ENCODE data around the gene RPL35.
"Not testable (repeated sequence)": the region's sequence is repeated elsewhere in the genome, so short reads cannot be mapped to it uniquely, and the experiment has no call there.

Gene RPL35

DNA sequence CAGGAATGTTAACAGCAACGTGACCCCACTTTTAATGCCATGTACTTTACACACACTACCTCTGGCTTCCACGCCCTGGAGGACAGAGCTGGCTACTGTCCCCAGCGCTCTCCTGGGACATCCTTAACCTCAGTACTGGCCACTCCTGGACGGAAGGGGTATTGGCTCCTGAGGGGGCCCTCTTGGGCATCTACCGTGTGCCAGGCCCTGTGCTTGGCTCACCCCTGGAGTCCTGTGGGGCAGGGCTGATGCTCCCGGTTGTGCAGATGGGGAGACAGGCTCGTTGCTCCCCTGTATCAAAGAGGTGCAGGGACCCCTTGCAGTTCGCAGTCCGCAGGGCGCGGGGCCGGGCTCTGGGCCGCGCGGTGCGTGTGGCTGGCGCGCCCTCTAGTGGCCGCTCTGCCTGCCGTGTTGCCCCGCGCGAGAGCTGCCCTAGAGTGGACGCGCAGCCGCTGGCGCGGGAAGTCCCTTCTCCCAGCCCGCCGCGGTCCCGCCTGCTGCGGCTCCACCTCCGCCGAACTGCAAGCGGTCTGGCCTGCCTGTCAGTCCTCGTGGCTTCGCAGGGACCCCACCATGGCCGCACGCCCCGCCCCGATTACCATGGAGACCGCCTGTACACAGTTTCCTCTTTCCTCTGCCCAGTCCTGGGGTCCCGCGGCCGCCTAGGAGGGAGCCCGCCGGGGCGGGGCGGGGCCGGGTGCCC is 8.8 kb downstream of the RPL35 start, which contains the start of gene WDR38:
WDR38 (plus strand) TSS at position 632 of the 703 bp plus-strand sequence. CDS start 72 bp downstream, outside the sequence.
- Mint-ChIP-seq H3K4me1 (ENCODE audit: low read depth) (peaks cover 6% of the 10 kb centered on the region), H3K4me3 (peak within 1 kb of the TSS; percentile 78), H3K36me3 (ENCODE audit: low read depth) (peaks cover 19% of the 10 kb centered on the region), H3K27ac (peak within 1 kb of the TSS; percentile 57), H3K27me3 (peaks cover 30% of the 10 kb centered on the region), H3K9me3 (no peaks in the 10 kb centered on the region)
- intact Hi-C loops (cut with micrococcal nuclease), result loop anchor here (1.0 to 10.0 kb wide), 3 partner anchors 81 to 519 kb away; no protein-coding TSS in a partner anchor

DNA sequence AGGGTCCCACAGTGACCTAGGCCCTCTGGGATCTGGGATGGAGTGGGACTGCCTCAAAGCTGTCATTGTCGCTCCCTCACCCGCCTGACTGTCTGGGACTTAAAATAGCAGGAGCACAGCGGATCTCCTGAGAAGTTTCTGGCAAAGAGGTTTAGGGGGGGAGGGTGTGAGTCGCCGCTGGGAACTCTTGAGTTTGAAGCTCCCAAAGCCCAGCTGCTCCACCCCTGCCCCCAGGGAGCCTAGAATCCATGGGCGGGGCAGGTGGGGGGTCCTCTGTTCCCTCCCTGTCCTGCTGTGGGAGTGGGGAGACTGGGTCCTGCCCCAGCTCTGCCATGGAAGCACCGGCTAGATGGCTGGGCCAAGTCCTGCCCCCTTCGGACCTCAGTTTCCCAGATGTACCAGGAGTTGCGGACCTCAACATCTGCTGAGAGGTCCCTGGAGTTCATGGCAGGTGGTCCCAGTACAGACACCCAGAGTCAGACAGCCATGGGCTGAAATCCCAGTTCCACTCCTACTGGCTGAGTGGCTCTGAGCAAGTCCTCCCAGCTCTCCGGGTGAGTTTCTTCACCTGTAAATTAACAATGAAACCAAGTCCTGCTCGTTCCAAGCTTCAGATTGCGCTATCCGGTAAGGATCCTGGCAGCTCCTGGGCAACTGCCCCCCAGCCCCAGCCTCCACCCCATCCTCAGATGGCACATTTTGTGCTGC is 9.5 kb downstream of the RPL35 start:
- Mint-ChIP-seq H3K36me3 (ENCODE audit: low read depth) (peaks cover 12% of the 10 kb centered on the region), H3K4me3 (peak overlapping the region; percentile 78), H3K27me3 (peaks cover 30% of the 10 kb centered on the region), H3K4me1 (ENCODE audit: low read depth) (peaks cover 6% of the 10 kb centered on the region), H3K27ac (no peak overlapping the region), H3K9me3 (no peaks in the 10 kb centered on the region)
- intact Hi-C loops (cut with micrococcal nuclease), result loop anchor here (5.0 to 10.0 kb wide), 2 partner anchors 237 to 520 kb away; no protein-coding TSS in a partner anchor

DNA sequence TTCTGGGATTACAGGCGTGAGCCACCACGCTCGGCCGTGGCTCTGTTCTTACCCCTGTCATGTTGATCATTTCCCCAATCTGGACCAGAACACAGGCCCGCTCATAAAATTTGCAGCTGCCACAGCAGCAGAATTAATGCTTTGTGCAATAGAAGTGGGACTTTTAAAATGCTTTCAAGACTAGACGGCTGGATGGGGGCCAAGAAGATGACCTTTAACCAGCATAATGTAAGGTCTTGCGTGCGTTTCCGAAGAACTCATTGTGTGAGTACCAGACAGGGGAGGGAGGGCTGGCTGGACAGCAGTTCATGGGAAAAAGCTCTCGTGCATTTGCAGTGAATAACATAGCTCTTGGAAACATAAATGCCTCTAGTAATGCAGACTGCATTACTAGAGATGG is 12.0 kb downstream of the RPL35 start:
- intact Hi-C loops (cut with micrococcal nuclease), result loop anchor here (5.0 to 10.0 kb wide), 2 partner anchors 235 to 522 kb away; no protein-coding TSS in a partner anchor
- no peaks in the 10 kb centered on the region for H3K9me3 Mint-ChIP-seq
- H3K36me3 Mint-ChIP-seq (ENCODE audit: low read depth), result no peaks in the 10 kb centered on the region
- no peak overlapping the region for H3K4me3 Mint-ChIP-seq
- peaks cover 31% of the 10 kb centered on the region for H3K27me3 Mint-ChIP-seq
- peaks cover 6% of the 10 kb centered on the region for H3K4me1 Mint-ChIP-seq (ENCODE audit: low read depth)
- H3K27ac Mint-ChIP-seq, result no peak overlapping the region

DNA sequence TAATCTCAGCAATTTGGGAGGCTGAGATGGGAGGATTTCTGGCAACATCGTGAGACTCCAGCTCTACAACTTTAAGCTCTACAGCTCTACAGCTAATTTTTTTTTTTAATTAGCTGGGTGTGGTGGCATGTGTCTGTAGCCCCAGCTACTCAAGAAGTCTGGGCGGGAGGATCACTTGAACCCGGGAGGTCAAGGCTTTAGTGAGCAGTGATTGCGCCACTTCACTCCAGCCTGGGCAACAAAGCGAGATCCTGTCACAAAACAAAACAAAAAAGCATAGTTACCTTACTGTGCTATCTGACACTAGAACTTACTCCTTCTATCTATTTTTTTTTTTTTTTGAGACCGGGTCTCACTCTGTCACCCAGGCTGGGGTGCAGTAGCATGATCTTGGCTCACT is 14.8 kb downstream of the RPL35 start:
- intact Hi-C loops (cut with micrococcal nuclease), result no loop called here
- no peak overlapping the region for H3K27ac Mint-ChIP-seq
- no peaks in the 10 kb centered on the region for H3K36me3 Mint-ChIP-seq (ENCODE audit: low read depth)
- no peaks in the 10 kb centered on the region for H3K4me1 Mint-ChIP-seq (ENCODE audit: low read depth)
- H3K27me3 Mint-ChIP-seq, result peaks cover 20% of the 10 kb centered on the region
- no peak overlapping the region for H3K4me3 Mint-ChIP-seq
- no peaks in the 10 kb centered on the region for H3K9me3 Mint-ChIP-seq

- H3K36me3 Mint-ChIP-seq (ENCODE audit: low read depth); H3K4me3 Mint-ChIP-seq; H3K27ac Mint-ChIP-seq; H3K9me3 Mint-ChIP-seq; H3K4me1 Mint-ChIP-seq (ENCODE audit: low read depth); intact Hi-C loops (cut with micrococcal nuclease): not testable (repeated sequence)
- H3K27me3 Mint-ChIP-seq, result peaks cover 17% of the 10 kb centered on the region
Observed at GRCh38 chr9:124846467-124846866, 15.3 kb downstream of the RPL35 start.

DNA sequence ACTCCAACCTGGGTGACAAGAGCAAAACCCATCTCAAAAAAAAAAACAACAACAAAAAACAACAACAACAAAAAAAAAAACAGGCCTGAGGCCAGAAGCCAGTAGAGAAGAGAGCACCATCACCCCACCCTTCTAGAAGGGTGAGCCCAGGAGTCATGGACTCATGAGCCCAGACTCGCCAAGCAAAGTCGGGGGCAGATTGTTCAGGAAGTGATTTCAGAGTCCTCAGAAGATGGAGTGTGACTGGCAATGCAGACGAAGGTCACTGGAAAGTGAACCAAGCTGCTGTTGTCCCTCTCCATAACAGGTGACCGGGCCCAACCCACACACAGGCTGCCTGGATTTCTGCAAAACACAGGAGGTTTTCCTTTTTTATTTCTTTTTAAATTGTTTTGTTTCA is 17.5 kb downstream of the RPL35 start:
- Mint-ChIP-seq H3K4me3 (no peak overlapping the region), H3K9me3 (no peaks in the 10 kb centered on the region), H3K27ac (no peak overlapping the region), H3K4me1 (ENCODE audit: low read depth) (peaks cover 4% of the 10 kb centered on the region), H3K36me3 (ENCODE audit: low read depth) (no peaks in the 10 kb centered on the region), H3K27me3 (peaks cover 14% of the 10 kb centered on the region)
- intact Hi-C loops (cut with micrococcal nuclease), result no loop called here

DNA sequence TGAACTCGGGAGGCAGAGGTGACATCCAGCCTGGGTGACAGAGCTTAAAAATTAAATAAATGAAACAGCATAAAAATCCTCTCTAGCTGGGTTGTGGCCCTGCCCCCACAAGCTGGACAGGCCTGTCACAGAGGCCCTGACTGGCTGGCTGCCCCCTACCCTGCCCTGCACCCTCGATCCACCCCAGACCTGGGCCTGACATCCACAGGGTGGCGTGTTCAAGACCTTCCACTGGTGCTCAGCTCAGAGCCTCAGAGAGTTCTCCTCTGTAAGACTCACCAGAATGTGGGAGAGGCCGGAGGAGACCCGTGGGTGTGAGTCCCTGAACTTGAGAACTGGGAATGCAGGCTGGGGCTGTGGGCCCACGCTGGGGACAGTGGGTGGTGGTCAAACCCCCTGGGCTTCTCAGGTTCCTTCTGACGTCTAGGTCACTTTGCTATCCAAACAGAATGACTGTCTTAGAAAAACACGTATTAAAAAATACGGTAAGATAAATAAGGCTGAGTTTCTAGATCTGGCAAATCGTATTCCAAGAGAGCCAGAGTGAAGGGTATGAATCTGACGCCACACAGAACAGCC is 18.2 kb downstream of the RPL35 start:
- H3K4me3 Mint-ChIP-seq, result no peak overlapping the region
- H3K27ac Mint-ChIP-seq, result no peak overlapping the region
- intact Hi-C loops (cut with micrococcal nuclease), result no loop called here
- no peaks in the 10 kb centered on the region for H3K36me3 Mint-ChIP-seq (ENCODE audit: low read depth)
- peaks cover 17% of the 10 kb centered on the region for H3K27me3 Mint-ChIP-seq
- H3K9me3 Mint-ChIP-seq, result no peaks in the 10 kb centered on the region
- H3K4me1 Mint-ChIP-seq (ENCODE audit: low read depth), result peaks cover 6% of the 10 kb centered on the region

GRCh38 chr9:124841075-124841821 is 20.5 kb downstream of the RPL35 start:
- Mint-ChIP-seq H3K4me1 (ENCODE audit: low read depth) (peaks cover 6% of the 10 kb centered on the region), H3K27ac (peak overlapping the region; percentile 13), H3K36me3 (ENCODE audit: low read depth) (no peaks in the 10 kb centered on the region), H3K4me3 (no peak overlapping the region), H3K27me3 (peaks cover 35% of the 10 kb centered on the region), H3K9me3 (no peaks in the 10 kb centered on the region)
- intact Hi-C loops (cut with micrococcal nuclease), result no loop called here

DNA sequence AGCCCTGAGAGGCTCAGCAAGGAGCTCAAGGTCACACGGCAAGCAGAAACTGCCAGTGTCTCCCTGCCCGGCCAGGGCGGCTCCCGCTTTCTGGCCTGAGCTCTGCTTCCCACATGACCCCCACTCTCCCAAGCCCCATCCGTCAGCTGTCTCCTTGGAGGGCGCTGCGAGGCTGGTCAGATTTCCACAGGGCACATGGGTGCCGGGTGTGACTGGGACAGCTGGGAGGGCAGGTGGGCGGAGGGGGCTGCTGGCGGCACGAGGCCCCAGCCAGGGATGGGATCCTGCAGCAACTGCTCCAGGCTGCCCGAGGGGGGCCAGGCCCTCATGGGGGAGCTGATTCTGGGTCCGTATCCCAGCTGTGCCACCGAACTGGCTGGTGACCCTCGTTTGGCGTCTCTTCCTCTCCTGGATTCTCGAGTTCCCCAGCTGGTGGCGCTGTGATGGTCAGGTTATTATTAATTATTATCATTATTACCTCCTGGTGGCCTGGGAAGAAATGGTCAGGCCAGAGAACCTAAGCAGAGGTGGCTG is 21.4 kb downstream of the RPL35 start:
- intact Hi-C loops (cut with micrococcal nuclease), result no loop called here
- H3K4me1 Mint-ChIP-seq (ENCODE audit: low read depth), result peaks cover 6% of the 10 kb centered on the region
- no peaks in the 10 kb centered on the region for H3K9me3 Mint-ChIP-seq
- no peaks in the 10 kb centered on the region for H3K36me3 Mint-ChIP-seq (ENCODE audit: low read depth)
- H3K27ac Mint-ChIP-seq, result peak overlapping the region; percentile 13
- H3K27me3 Mint-ChIP-seq, result peaks cover 35% of the 10 kb centered on the region
- H3K4me3 Mint-ChIP-seq, result no peak overlapping the region

GRCh38 chr9:124839612-124840299 is 22.0 kb downstream of the RPL35 start:
- intact Hi-C loops (cut with micrococcal nuclease), result no loop called here
- peaks cover 34% of the 10 kb centered on the region for H3K27me3 Mint-ChIP-seq
- H3K36me3 Mint-ChIP-seq (ENCODE audit: low read depth), result no peaks in the 10 kb centered on the region
- no peak overlapping the region for H3K27ac Mint-ChIP-seq
- H3K4me1 Mint-ChIP-seq (ENCODE audit: low read depth), result peaks cover 6% of the 10 kb centered on the region
- no peak overlapping the region for H3K4me3 Mint-ChIP-seq
- no peaks in the 10 kb centered on the region for H3K9me3 Mint-ChIP-seq

DNA sequence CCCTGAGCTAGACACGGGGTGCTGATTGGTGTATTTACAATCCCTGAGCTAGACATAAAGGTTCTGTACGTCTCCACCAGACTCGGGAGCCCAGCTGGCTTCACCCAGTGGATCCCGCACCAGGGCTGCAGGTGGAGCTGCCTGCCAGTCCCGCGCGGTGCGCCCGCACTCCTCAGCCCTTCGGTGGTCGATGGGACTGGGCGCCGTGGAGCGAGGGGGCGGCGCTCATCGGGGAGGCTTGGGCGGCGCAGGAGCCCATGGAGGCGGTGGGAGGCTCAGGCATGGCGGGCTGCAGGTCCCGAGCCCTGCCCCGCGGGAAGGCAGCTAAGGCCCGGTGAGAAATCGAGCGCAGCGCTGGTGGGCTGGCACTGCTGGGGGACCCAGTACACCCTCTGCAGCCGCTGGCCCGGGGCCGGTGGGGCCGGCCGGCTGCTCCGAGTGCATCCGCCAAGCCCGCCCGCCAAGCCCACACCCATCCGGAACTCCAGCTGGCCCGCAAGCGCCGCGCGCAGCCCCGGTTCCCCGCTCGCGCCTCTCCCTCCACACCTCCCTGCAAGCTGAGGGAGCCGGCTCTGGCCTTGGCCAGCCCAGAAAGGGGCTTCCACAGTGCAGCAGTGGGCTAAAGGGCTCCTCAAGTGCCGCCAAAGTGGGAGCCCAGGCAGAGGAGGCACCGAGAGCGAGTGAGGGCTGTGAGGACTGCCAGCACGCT is 23.0 kb downstream of the RPL35 start:
- H3K27ac Mint-ChIP-seq; H3K36me3 Mint-ChIP-seq (ENCODE audit: low read depth); intact Hi-C loops (cut with micrococcal nuclease); H3K4me1 Mint-ChIP-seq (ENCODE audit: low read depth); H3K9me3 Mint-ChIP-seq: not testable (repeated sequence)
- Mint-ChIP-seq H3K4me3 (peak overlapping the region; percentile 52), H3K27me3 (peaks cover 37% of the 10 kb centered on the region)

- H3K27ac Mint-ChIP-seq; intact Hi-C loops (cut with micrococcal nuclease); H3K4me3 Mint-ChIP-seq; H3K9me3 Mint-ChIP-seq; H3K4me1 Mint-ChIP-seq (ENCODE audit: low read depth); H3K36me3 Mint-ChIP-seq (ENCODE audit: low read depth): not testable (repeated sequence)
- H3K27me3 Mint-ChIP-seq, result peaks cover 37% of the 10 kb centered on the region
Observed at GRCh38 chr9:124838132-124838531, 23.6 kb downstream of the RPL35 start.

Data from dendritic cell treated with granulocyte-macrophage colony-stimulating factor and Interleukin-4, amounts not matched to agents 40 ng/mL and 50 ng/mL, for 4 days (primary cell).